GM20000 (cell line): ENCODE data around the gene SENP1.

Experiments
- DNase-seq: peaks from one replicate; pipeline ENCODE4 v3.0.0; 2012; ENCODE audit warnings: low spot score
- TF ChIP-seq, protein P1 (sequence below): IDR thresholded peaks from 2 replicates; pipeline ENCODE4 v1.5.1; 2012; ENCODE audit warnings: mild to moderate bottlenecking, control low read depth; ENCODE audit errors: extremely low read depth, missing control alignments

SENP1 gene

GRCh38 chr12:48054955-48055821 is 50.7 kb downstream of the SENP1 start:
- DNase-seq, result no peak
- TF ChIP-seq, protein P1, sequence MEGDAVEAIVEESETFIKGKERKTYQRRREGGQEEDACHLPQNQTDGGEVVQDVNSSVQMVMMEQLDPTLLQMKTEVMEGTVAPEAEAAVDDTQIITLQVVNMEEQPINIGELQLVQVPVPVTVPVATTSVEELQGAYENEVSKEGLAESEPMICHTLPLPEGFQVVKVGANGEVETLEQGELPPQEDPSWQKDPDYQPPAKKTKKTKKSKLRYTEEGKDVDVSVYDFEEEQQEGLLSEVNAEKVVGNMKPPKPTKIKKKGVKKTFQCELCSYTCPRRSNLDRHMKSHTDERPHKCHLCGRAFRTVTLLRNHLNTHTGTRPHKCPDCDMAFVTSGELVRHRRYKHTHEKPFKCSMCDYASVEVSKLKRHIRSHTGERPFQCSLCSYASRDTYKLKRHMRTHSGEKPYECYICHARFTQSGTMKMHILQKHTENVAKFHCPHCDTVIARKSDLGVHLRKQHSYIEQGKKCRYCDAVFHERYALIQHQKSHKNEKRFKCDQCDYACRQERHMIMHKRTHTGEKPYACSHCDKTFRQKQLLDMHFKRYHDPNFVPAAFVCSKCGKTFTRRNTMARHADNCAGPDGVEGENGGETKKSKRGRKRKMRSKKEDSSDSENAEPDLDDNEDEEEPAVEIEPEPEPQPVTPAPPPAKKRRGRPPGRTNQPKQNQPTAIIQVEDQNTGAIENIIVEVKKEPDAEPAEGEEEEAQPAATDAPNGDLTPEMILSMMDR, result no peak

GRCh38 chr12:48053883-48054282 is 52.0 kb downstream of the SENP1 start:
- TF ChIP-seq, protein P1, result no peak
- no peak for DNase-seq

GRCh38 chr12:48053122-48053521 is 52.8 kb downstream of the SENP1 start:
- no peak for DNase-seq
- TF ChIP-seq, protein P1, result no peak

- TF ChIP-seq, protein P1, result no peak
- no peak for DNase-seq
Measured at GRCh38 chr12:48051681-48052080, 54.2 kb downstream of the SENP1 start.

DNA sequence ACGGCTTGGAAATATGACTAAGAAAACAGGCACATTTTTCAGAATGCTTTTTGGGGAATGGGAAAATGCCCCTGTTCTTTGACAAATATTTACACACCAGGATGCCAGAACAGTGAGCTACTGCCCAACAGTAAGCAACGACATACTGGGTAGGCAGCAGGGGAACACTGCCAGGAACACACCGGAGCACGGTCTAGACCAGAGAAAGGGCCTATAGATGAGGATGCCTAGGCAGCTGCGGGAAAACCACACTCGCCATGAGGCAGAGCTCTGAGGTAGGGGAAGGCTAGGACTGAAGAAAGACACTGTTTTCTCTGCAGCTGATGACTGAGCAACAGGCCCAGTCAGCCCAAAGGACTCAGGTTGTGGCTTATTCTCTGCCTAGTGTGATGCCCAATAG is 55.7 kb downstream of the SENP1 start:
- no peak for DNase-seq
- TF ChIP-seq, protein P1, result no peak

DNA sequence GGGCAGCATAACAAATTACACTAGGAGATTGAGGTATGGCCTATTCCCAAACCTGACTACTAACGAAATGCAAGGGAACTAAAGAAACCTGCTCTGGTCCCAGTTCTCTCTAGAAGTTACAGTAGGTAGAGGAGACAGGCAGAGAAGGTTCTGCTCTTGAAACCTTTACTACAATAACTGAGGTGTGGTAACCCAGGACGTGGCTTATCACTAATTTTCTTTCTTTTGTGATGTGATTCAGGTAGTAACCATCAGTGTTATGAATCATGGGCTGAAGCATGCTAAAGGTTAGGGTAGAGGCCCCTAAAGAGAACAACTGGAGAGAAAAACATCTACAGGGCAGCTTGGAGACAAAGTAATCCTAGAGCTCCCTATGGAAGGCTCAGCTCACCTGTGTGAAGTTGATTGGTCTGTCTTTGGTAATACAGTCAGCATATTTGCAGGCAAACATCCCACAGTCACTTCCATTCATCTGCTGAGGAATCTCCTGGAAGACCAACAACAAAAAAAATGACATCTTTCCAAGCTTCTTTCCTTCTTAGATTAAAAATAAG is 59.8 kb downstream of the SENP1 start:
- TF ChIP-seq, protein P1, result no peak
- no peak for DNase-seq

GRCh38 chr12:48045061-48045846 is 60.6 kb downstream of the SENP1 start:
- TF ChIP-seq, protein P1, result no peak
- DNase-seq, result no peak
